Measurements from ENCODE around the gene TFIP11. TPM values are rescaled to one million over a fixed set of nuclear protein-coding genes. Genes with fewer than 3 reads are reported as not detected.

TFIP11 gene
- total RNA-seq, 2 donors from 2014 or later: 44.8 to 50.4 TPM

- peak overlapping the region; percentile 93 for H3K27ac Mint-ChIP-seq
- H3K36me3 Mint-ChIP-seq (ENCODE audit: low read depth): peaks cover 60% of the 10 kb centered on the region
- peak overlapping the region; percentile 91 for H3K4me3 Mint-ChIP-seq
- H3K27me3 Mint-ChIP-seq: no peaks in the 10 kb centered on the region
- peak; percentile 2 for ATAC-seq (replicated peaks)
- H3K9me3 Mint-ChIP-seq: no peaks in the 10 kb centered on the region
- peaks cover 42% of the 10 kb centered on the region for H3K4me1 Mint-ChIP-seq
Measured at GRCh38 chr22:26483043-26483438, 29.2 kb downstream of the TFIP11 start.

GRCh38 chr22:26482161-26482560 is 30.1 kb downstream of the TFIP11 start:
- H3K4me1 Mint-ChIP-seq: peaks cover 51% of the 10 kb centered on the region
- H3K36me3 Mint-ChIP-seq (ENCODE audit: low read depth): peaks cover 60% of the 10 kb centered on the region
- H3K27ac Mint-ChIP-seq: peak overlapping the region; percentile 93
- no peaks in the 10 kb centered on the region for H3K27me3 Mint-ChIP-seq
- peak overlapping the region; percentile 91 for H3K4me3 Mint-ChIP-seq
- no peak for ATAC-seq (replicated peaks)
- H3K9me3 Mint-ChIP-seq: no peaks in the 10 kb centered on the region

- peak; percentile 41 for ATAC-seq (replicated peaks)
- no peaks in the 10 kb centered on the region for H3K9me3 Mint-ChIP-seq
- peaks cover 60% of the 10 kb centered on the region for H3K36me3 Mint-ChIP-seq (ENCODE audit: low read depth)
- H3K27ac Mint-ChIP-seq: peak overlapping the region; percentile 93
- no peaks in the 10 kb centered on the region for H3K27me3 Mint-ChIP-seq
- peaks cover 56% of the 10 kb centered on the region for H3K4me1 Mint-ChIP-seq
- peak overlapping the region; percentile 91 for H3K4me3 Mint-ChIP-seq
Measured at GRCh38 chr22:26481694-26482093, 30.6 kb downstream of the TFIP11 start.

GRCh38 chr22:26481112-26481693 is 31.1 kb downstream of the TFIP11 start:
- Mint-ChIP-seq H3K36me3 (ENCODE audit: low read depth) (peaks cover 60% of the 10 kb centered on the region), H3K27ac (peak overlapping the region; percentile 93), H3K9me3 (no peaks in the 10 kb centered on the region), H3K4me1 (peaks cover 56% of the 10 kb centered on the region), H3K27me3 (no peaks in the 10 kb centered on the region), H3K4me3 (peak overlapping the region; percentile 91)
- ATAC-seq (replicated peaks): no peak

- H3K9me3 Mint-ChIP-seq: no peaks in the 10 kb centered on the region
- H3K36me3 Mint-ChIP-seq (ENCODE audit: low read depth): peaks cover 56% of the 10 kb centered on the region
- peaks cover 51% of the 10 kb centered on the region for H3K4me1 Mint-ChIP-seq
- no peak for ATAC-seq (replicated peaks)
- H3K27ac Mint-ChIP-seq: peak overlapping the region; percentile 93
- no peaks in the 10 kb centered on the region for H3K27me3 Mint-ChIP-seq
- H3K4me3 Mint-ChIP-seq: peak overlapping the region; percentile 91
Measured at GRCh38 chr22:26480611-26480932, 31.7 kb downstream of the TFIP11 start.

GRCh38 chr22:26479792-26480610 is 32.3 kb downstream of the TFIP11 start:
- ATAC-seq (replicated peaks): no peak
- H3K9me3 Mint-ChIP-seq: no peaks in the 10 kb centered on the region
- no peaks in the 10 kb centered on the region for H3K27me3 Mint-ChIP-seq
- peaks cover 58% of the 10 kb centered on the region for H3K36me3 Mint-ChIP-seq (ENCODE audit: low read depth)
- H3K4me1 Mint-ChIP-seq: peaks cover 45% of the 10 kb centered on the region
- peak overlapping the region; percentile 91 for H3K4me3 Mint-ChIP-seq
- peak overlapping the region; percentile 93 for H3K27ac Mint-ChIP-seq

- H3K9me3 Mint-ChIP-seq: no peaks in the 10 kb centered on the region
- H3K27ac Mint-ChIP-seq: peak overlapping the region; percentile 76
- no peak for ATAC-seq (replicated peaks)
- peaks cover 44% of the 10 kb centered on the region for H3K4me1 Mint-ChIP-seq
- H3K27me3 Mint-ChIP-seq: no peaks in the 10 kb centered on the region
- peak overlapping the region; percentile 91 for H3K4me3 Mint-ChIP-seq
- peaks cover 66% of the 10 kb centered on the region for H3K36me3 Mint-ChIP-seq (ENCODE audit: low read depth)
Measured at GRCh38 chr22:26479043-26479791, 33.1 kb downstream of the TFIP11 start.

GRCh38 chr22:26477341-26477731 is 34.9 kb downstream of the TFIP11 start:
- Mint-ChIP-seq H3K4me1 (peaks cover 38% of the 10 kb centered on the region), H3K4me3 (peak overlapping the region; percentile 68), H3K9me3 (no peaks in the 10 kb centered on the region), H3K27me3 (no peaks in the 10 kb centered on the region), H3K36me3 (ENCODE audit: low read depth) (peaks cover 84% of the 10 kb centered on the region), H3K27ac (peak overlapping the region; percentile 33)
- ATAC-seq (replicated peaks): no peak

GRCh38 chr22:26476705-26477340 is 35.5 kb downstream of the TFIP11 start:
- ATAC-seq (replicated peaks): peak; percentile 36
- peaks cover 88% of the 10 kb centered on the region for H3K36me3 Mint-ChIP-seq (ENCODE audit: low read depth)
- H3K27ac Mint-ChIP-seq: peak overlapping the region; percentile 33
- peaks cover 33% of the 10 kb centered on the region for H3K4me1 Mint-ChIP-seq
- H3K4me3 Mint-ChIP-seq: peak overlapping the region; percentile 68
- H3K27me3 Mint-ChIP-seq: no peaks in the 10 kb centered on the region
- H3K9me3 Mint-ChIP-seq: no peaks in the 10 kb centered on the region

- H3K27ac Mint-ChIP-seq: no peak overlapping the region
- peaks cover 95% of the 10 kb centered on the region for H3K36me3 Mint-ChIP-seq (ENCODE audit: low read depth)
Measured at GRCh38 chr22:26474682-26475081, 37.6 kb downstream of the TFIP11 start.

GRCh38 chr22:26471522-26471921 is 40.8 kb downstream of the TFIP11 start:
- Mint-ChIP-seq H3K27me3 (no peaks in the 10 kb centered on the region), H3K36me3 (ENCODE audit: low read depth) (peaks cover 96% of the 10 kb centered on the region), H3K4me3 (no peak overlapping the region), H3K4me1 (peaks cover 1% of the 10 kb centered on the region), H3K9me3 (no peaks in the 10 kb centered on the region), H3K27ac (no peak overlapping the region)
- no peak for ATAC-seq (replicated peaks)

More at GRCh38 chr22:26474682-26475081, 37.6 kb downstream of the TFIP11 start:
- peak; percentile 34 for ATAC-seq (replicated peaks)
- Mint-ChIP-seq H3K4me3 (no peak overlapping the region), H3K9me3 (no peaks in the 10 kb centered on the region), H3K27me3 (no peaks in the 10 kb centered on the region), H3K4me1 (peaks cover 19% of the 10 kb centered on the region)

GRCh38 chr22:26470807-26471206 is 41.5 kb downstream of the TFIP11 start:
- ATAC-seq (replicated peaks): no peak
- Mint-ChIP-seq H3K27ac (peak overlapping the region; percentile 16), H3K4me1 (no peaks in the 10 kb centered on the region), H3K27me3 (no peaks in the 10 kb centered on the region), H3K4me3 (no peak overlapping the region), H3K9me3 (no peaks in the 10 kb centered on the region), H3K36me3 (ENCODE audit: low read depth) (peaks cover 100% of the 10 kb centered on the region)

- Mint-ChIP-seq H3K27ac (no peak overlapping the region), H3K27me3 (no peaks in the 10 kb centered on the region), H3K4me1 (no peaks in the 10 kb centered on the region), H3K9me3 (no peaks in the 10 kb centered on the region), H3K4me3 (no peak overlapping the region), H3K36me3 (ENCODE audit: low read depth) (peaks cover 89% of the 10 kb centered on the region)
- no peak for ATAC-seq (replicated peaks)
Measured at GRCh38 chr22:26466196-26466595, 46.1 kb downstream of the TFIP11 start.

- H3K36me3 Mint-ChIP-seq (ENCODE audit: low read depth): peaks cover 89% of the 10 kb centered on the region
- H3K9me3 Mint-ChIP-seq: no peaks in the 10 kb centered on the region
- ATAC-seq (replicated peaks): no peak
- no peak overlapping the region for H3K27ac Mint-ChIP-seq
- no peaks in the 10 kb centered on the region for H3K27me3 Mint-ChIP-seq
- H3K4me3 Mint-ChIP-seq: no peak overlapping the region
- H3K4me1 Mint-ChIP-seq: no peaks in the 10 kb centered on the region
Measured at GRCh38 chr22:26464312-26464711, 48.0 kb downstream of the TFIP11 start.
